ENCODE measurements around the gene KLHL33.

Gene KLHL33

GRCh38 chr14:20412876-20413743 is 22.9 kb downstream of the KLHL33 start, which contains the start of gene TEP1:
Gene TEP1, minus strand, starts transcription at chr14:20413501. Its CDS starts 5,062 bp downstream, at chr14:20408439.
- DNase-seq: peak; percentile 52 to 78 (median 67)

- DNase-seq: peak in 1 of 5 donors; percentile 42
These were observed 23.6 kb downstream of the KLHL33 start for GRCh38 chr14:20412411-20412810.

- no peak for DNase-seq
These were observed 26.7 kb downstream of the KLHL33 start for GRCh38 chr14:20409226-20409625.

GRCh38 chr14:20403521-20403920 is 32.4 kb downstream of the KLHL33 start:
- no peak for DNase-seq

- peak in 1 of 5 donors; percentile 27 for DNase-seq
These were observed 34.9 kb downstream of the KLHL33 start for GRCh38 chr14:20400965-20401593.

- no peak for DNase-seq
These were observed 35.4 kb downstream of the KLHL33 start for GRCh38 chr14:20400589-20400964.

GRCh38 chr14:20397511-20397910 is 38.5 kb downstream of the KLHL33 start:
- no peak for DNase-seq

- DNase-seq: no peak
These were observed 44.5 kb downstream of the KLHL33 start for GRCh38 chr14:20391505-20391904.

- no peak for DNase-seq
These were observed 47.8 kb downstream of the KLHL33 start for GRCh38 chr14:20388159-20388558.

GRCh38 chr14:20387576-20387975 is 48.4 kb downstream of the KLHL33 start:
- no peak for DNase-seq

GRCh38 chr14:20386276-20386855 is 49.6 kb downstream of the KLHL33 start:
- DNase-seq: no peak

GRCh38 chr14:20384886-20385285 is 51.1 kb downstream of the KLHL33 start:
- DNase-seq: no peak

GRCh38 chr14:20384321-20384720 is 51.6 kb downstream of the KLHL33 start:
- DNase-seq: no peak

GRCh38 chr14:20383636-20384035 is 52.3 kb downstream of the KLHL33 start:
- DNase-seq: no peak

GRCh38 chr14:20383032-20383431 is 52.9 kb downstream of the KLHL33 start:
- DNase-seq: no peak

- DNase-seq: no peak
These were observed 53.4 kb downstream of the KLHL33 start for GRCh38 chr14:20382526-20382925.

- no peak for DNase-seq
These were observed 54.6 kb downstream of the KLHL33 start for GRCh38 chr14:20381341-20381740.

GRCh38 chr14:20380681-20381080 is 55.3 kb downstream of the KLHL33 start:
- DNase-seq: no peak

- DNase-seq: no peak
These were observed 56.2 kb downstream of the KLHL33 start for GRCh38 chr14:20379743-20380142.

- no peak for DNase-seq
These were observed 58.8 kb downstream of the KLHL33 start for GRCh38 chr14:20377171-20377570.

GRCh38 chr14:20376071-20376588 is 59.8 kb downstream of the KLHL33 start:
- DNase-seq: no peak
